Islet of Langerhans (tissue), 1 donor: ENCODE data around the gene USF3.

Experiments used
- FAIRE-seq: peaks from one replicate; lab custom pipeline; 2011; peaks lifted over from hg19 to GRCh38; lab: Jason Lieb, UNC

Gene USF3

GRCh38 chr3:113698213-113698742 lies 1.8 kb upstream of the USF3 start:
- no peak for FAIRE-seq

DNA sequence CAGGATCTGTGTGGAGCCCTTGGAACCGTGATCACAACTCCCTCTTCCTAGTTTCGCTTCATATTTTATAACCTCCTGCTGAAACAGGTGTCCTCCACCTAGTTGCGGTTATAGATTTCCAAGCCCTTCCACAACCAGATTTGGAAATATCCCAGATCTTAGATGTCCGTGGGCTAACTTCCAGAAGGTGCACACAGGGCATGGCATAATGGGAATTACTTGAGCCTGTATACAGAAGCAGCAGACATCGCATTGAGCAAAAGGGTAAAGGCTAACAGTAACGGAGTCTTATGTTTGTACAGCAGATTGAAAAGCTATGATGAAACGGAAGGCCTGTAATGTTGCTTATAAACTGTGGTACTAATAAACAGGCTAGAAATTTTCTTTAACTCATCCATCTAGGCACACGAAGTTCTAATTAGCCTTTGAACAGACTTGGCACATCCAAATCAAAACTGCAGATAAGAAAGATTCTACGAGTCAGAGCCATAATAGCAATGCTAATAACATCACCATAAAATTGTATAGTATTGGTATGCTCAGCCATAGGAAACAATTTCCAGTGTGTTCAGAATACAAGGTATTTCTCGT lies 1.2 kb upstream of the USF3 start:
- no peak for FAIRE-seq

- peak; percentile 88 for FAIRE-seq
Measured at GRCh38 chr3:113696658-113697499, 437 bp upstream of the USF3 start.

- no peak for FAIRE-seq
Measured at GRCh38 chr3:113695431-113695785, 1.0 kb downstream of the USF3 start.

DNA sequence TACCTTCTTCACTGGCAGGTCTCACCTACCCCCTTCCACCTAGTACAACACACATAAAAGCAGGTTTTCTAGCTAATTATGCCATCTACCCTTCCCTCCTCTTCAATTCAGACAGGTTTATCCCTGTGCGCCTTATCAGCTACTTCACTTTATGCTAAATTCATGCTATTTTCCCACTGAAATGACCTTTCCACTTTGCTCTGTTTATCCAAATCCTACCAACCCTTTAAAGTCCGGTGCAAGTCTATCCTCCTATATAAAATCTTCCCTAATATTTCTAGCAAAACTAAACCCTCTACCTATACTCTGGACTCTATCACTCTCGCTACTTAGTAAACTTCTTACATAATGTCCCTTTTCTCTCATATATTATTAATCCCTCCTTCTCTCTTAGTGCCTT lies 6.0 kb downstream of the USF3 start:
- FAIRE-seq: no peak

DNA sequence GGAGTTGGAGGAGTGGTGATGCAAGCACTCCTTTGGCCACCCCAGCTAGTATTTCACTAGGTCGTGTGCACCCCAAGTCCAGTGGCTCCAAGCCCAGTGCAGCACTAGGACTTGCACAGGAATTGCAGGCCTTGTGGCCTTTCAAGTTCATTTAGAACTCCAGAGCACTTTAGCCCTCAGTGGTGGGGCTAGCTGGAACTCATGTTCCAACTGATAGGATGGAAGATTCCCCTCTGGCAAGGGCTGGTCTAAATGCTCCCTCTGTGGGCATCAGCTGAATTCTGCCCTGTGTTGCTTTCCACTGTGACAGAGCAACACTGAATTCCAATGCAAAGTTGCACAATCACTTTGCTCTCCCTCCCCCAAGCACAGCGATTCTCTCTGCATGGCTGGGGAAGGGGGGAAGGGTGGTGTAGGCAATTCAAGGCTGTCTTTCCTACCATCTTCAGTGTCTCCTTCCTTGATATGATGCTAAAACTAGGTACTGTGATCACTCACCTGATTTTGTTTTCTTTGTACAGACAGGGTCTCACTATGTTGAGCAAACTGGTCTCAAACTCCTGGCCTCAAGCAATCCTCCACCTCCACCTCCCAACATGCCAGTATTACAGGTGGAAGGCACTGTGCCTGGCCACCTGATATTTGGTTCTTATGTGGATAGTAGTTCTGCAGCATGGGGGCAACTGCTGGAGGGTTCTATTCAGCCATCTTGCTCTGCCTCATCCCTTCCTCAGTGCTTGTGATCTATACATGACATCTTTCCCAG lies 10.3 kb downstream of the USF3 start:
- FAIRE-seq: no peak

GRCh38 chr3:113685124-113685523 lies 11.3 kb downstream of the USF3 start:
- FAIRE-seq: no peak

DNA sequence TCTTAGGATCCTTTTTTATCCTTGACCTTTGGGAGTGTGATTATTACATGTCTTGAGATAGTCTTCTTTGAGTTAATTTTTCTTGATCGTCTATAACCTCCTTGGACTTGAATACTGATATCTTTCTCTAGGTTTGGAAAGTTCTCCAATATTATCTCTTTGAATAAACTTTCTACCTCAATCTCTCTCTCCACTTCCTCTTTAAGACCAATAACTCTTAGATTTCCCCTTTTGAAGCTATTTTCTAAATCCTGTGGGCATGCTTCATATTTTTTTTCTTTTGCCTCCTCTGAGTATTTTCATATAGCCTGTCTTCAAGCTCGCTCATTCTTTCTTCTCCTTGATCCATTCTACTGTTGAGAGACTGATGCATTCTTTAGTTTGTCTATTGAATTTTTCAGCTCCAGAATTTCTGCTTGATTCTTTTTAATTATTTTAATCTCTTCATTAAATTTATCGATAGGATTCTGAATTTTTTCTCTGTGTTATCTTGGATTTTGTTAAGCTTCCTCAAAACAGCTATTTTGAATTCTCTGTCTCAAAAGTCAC lies 12.1 kb downstream of the USF3 start:
- FAIRE-seq: no peak

GRCh38 chr3:113678773-113679172 lies 17.7 kb downstream of the USF3 start:
- FAIRE-seq: no peak

DNA sequence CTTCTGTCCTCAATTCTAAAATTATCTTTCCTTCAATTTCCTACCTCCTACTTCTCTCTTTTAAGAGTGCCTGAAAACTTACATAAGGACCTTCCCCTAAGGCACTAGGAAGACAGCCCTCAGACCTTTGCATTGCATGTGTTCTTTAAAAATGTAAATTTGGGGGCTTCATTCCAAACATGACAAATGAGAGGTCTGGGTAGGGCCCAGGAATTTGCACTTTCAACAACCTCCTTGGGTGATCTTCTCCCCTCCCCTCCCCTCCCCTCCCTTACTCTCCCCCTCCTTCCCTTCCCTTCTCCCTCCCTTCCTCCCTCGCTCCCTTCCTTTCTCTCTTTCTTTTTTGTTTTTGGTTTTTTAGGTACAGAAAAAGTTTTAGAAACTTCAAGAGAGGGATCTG lies 18.7 kb downstream of the USF3 start:
- no peak for FAIRE-seq

GRCh38 chr3:113676261-113676660 lies 20.2 kb downstream of the USF3 start:
- FAIRE-seq: no peak

DNA sequence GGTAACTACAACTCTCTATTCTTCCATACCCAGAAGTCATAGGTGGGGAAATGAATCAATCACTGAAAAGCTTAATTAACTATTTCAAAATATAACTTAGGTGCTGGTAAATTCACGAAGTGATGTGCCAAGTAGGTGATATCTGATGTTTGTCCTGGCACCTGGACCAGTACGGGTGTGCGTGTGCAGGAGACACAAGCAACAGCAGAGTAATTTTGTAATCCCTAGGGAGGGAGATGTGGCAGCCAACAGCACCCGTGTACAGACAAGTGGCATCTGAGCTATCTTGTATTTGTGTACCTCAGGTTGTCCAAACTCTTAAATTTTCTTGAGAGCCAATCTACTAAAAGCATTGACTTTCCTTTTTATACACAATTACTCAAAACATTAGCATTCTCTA lies 22.8 kb downstream of the USF3 start:
- FAIRE-seq: no peak

DNA sequence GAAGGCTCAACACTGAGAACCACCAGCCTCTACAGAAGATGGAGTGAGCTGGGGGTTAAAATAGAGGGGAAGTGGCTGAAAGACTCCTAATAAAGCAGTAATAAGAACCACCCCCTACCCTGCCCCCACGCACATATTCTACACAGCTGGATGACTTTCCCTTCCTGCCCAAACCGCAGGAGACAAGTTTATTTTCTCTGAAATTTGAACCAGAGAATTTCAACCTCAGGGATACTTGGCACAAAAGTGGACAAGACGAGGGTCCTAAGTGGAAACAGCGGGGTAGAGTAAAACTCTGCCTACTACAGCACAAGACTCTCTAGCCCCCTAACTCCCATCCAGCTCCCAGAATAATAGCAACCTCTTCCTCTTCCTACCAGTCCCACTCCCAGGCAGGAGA lies 28.4 kb downstream of the USF3 start:
- no peak for FAIRE-seq

- FAIRE-seq: no peak
Measured at GRCh38 chr3:113664523-113665094, 31.8 kb downstream of the USF3 start.

GRCh38 chr3:113663761-113664160 lies 32.7 kb downstream of the USF3 start:
- peak; percentile 33 for FAIRE-seq

GRCh38 chr3:113663324-113663750 lies 33.1 kb downstream of the USF3 start:
- peak; percentile 98 for FAIRE-seq

DNA sequence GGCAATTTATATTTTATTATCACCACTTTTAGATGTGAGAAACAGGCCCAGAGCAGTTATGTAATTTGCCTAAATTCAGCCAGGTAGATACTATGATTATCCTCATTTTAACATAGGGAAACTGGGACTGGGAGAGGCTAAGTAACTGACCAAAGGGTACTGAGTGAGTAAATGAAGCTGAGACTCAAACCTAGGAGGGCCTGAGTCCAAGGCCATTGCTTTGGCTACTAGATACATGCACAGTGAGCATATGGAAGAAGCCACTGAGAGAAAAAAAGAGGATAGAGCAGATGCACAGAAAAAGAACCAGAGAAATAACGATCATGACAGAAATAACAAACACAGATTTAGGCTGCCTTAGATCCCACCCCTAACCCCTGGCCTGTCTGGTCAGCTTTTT lies 33.6 kb downstream of the USF3 start:
- FAIRE-seq: no peak

DNA sequence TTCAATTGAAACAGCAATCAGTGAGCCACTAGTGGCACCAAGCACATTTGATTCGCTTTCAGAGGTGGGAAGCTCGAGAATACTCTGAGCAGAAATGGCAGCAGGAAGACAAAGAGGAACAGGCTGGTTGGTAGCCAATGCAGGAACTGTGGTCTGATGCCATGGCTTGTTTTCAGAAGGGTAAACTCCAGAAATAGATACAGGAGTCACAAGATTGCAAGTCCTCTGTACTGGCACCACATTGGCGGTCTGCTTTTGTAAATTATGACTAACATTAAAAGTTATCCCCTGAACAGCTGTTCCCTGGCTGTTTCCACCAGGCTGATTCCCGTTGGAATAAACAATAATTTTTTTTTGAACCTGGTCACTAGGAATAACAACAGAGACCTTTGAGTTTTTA lies 35.5 kb downstream of the USF3 start:
- FAIRE-seq: no peak

- FAIRE-seq: no peak
Measured at GRCh38 chr3:113660458-113660857, 36.0 kb downstream of the USF3 start.

- no peak for FAIRE-seq
Measured at GRCh38 chr3:113659996-113660395, 36.4 kb downstream of the USF3 start.

- peak; percentile 51 for FAIRE-seq
Measured at GRCh38 chr3:113659101-113659541, 37.3 kb downstream of the USF3 start.

- FAIRE-seq: no peak
Measured at GRCh38 chr3:113658107-113658506, 38.3 kb downstream of the USF3 start.
